ENCODE measurements around the gene DBN1. TPM values are rescaled to one million over a fixed set of nuclear protein-coding genes. Genes with fewer than 3 reads are reported as not detected.

The DBN1 gene
- total RNA-seq, 1 donor from 2014 or later, result 371 TPM

DNA sequence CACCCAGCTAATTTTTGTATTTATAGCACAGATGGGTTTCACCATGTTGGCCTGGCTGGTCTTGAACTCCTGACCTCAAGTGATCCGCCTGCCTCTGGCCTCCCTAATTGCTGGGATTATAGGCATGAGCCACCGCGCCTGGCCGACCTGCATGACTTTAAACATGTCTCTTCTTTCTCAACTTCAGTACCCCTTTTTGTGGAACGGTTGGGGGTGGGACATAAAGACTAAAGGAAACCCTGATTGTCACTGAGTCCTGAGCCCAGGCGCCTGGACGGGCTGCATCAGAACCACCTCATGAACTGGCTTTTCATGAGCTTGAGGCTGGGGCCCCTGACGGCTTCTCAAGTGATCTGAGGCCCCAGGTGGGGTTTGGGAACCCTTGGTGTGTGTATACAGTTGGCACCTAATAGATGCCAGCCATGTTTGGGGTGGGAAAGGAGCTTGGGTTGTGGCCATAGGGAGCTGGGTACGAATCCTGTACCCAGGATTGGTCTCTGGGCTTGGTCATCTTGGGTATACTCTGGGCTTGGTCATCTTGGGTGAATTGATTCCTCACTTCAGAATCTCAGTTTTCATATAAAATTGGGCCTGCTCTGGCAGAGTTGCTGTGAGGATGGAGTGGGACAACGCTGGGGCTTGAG is 44.7 kb downstream of the DBN1 start:
- Mint-ChIP-seq H3K9me3 (ENCODE audit: unreplicated experiment) (no peaks in the 10 kb centered on the region), H3K36me3 (ENCODE audit: low read depth, unreplicated experiment) (peaks cover 4% of the 10 kb centered on the region), H3K4me3 (ENCODE audit: unreplicated experiment) (no peak overlapping the region), H3K27ac (ENCODE audit: unreplicated experiment) (no peak overlapping the region), H3K27me3 (ENCODE audit: low read depth, unreplicated experiment) (peaks cover 3% of the 10 kb centered on the region), H3K4me1 (ENCODE audit: low read depth, unreplicated experiment) (peaks cover 9% of the 10 kb centered on the region)
- no peak for TF ChIP-seq EZH2 (IDR thresholded peaks at IDR 0.05; ENCODE audit: insufficient read depth, low read length)
- TF ChIP-seq, protein P1, sequence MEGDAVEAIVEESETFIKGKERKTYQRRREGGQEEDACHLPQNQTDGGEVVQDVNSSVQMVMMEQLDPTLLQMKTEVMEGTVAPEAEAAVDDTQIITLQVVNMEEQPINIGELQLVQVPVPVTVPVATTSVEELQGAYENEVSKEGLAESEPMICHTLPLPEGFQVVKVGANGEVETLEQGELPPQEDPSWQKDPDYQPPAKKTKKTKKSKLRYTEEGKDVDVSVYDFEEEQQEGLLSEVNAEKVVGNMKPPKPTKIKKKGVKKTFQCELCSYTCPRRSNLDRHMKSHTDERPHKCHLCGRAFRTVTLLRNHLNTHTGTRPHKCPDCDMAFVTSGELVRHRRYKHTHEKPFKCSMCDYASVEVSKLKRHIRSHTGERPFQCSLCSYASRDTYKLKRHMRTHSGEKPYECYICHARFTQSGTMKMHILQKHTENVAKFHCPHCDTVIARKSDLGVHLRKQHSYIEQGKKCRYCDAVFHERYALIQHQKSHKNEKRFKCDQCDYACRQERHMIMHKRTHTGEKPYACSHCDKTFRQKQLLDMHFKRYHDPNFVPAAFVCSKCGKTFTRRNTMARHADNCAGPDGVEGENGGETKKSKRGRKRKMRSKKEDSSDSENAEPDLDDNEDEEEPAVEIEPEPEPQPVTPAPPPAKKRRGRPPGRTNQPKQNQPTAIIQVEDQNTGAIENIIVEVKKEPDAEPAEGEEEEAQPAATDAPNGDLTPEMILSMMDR (IDR thresholded peaks at IDR 0.05; ENCODE audit: insufficient read depth, low read depth, low read length), result no peak
- no peak overlapping the region for H2AFZ ChIP-seq (ENCODE audit: low read depth, low read length)
- H3K4me1 ChIP-seq (ENCODE audit: insufficient read depth, low read length), result peaks cover 13% of the 10 kb centered on the region
- no peak for FAIRE-seq
- no peak overlapping the region for H3K4me3 ChIP-seq (ENCODE audit: insufficient read depth, low read depth, low read length)
- H3K27me3 ChIP-seq (ENCODE audit: insufficient read depth, low read length), result no peaks in the 10 kb centered on the region
- H4K20me1 ChIP-seq (ENCODE audit: insufficient read depth, low read length), result peaks cover 44% of the 10 kb centered on the region
- H3K36me3 ChIP-seq (ENCODE audit: insufficient read depth, low read length), result no peaks in the 10 kb centered on the region
- no peaks in the 10 kb centered on the region for H3K9me3 ChIP-seq (ENCODE audit: insufficient read depth, low read depth, low read length)
- no peak for DNase-seq (ENCODE audit: low read depth)
- H3K4me2 ChIP-seq (ENCODE audit: low read length), result peak overlapping the region; percentile 2
- H3K9ac ChIP-seq (ENCODE audit: low read length), result peak overlapping the region; percentile 18
- H3K79me2 ChIP-seq (ENCODE audit: insufficient read depth, low read length), result peaks cover 38% of the 10 kb centered on the region
- H3K27ac ChIP-seq (ENCODE audit: low read depth, low read length), result no peak overlapping the region

DNA sequence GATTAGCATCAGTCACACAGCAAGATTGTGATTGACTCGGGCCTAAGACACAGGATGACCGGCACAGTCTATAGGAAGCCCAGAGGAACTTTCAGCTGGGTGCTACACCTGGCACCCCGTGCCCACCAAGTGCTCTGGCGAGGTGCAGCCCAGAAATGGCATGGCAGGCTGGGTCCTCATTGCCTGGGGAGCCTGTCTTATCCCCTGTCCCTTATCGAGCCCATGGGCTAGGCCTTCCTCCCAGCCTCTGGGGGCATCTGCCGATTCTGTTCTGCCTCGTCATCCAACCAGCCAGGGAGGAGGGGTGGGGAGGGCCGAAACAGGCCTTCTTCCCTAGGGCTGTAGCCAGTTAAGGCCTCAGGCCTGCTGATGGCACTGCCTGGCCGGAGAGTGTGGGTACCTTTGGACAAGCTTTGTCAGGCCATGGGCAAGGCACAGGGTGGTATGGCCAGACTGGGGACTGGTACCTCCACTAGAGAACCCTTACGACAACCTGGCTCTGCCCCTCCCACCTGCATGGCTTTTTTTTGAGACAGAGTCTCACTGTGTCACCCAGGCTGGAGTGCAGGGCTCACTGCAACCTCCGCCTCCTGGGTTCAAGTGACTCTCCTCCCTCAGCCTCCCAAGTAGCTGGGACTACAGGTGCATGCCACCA is 45.4 kb downstream of the DBN1 start:
- no peaks in the 10 kb centered on the region for H3K27me3 ChIP-seq (ENCODE audit: insufficient read depth, low read length)
- H3K27ac Mint-ChIP-seq (ENCODE audit: unreplicated experiment), result no peak overlapping the region
- H3K27ac ChIP-seq (ENCODE audit: low read depth, low read length), result no peak overlapping the region
- peaks cover 38% of the 10 kb centered on the region for H3K79me2 ChIP-seq (ENCODE audit: insufficient read depth, low read length)
- H2AFZ ChIP-seq (ENCODE audit: low read depth, low read length), result no peak overlapping the region
- H3K9ac ChIP-seq (ENCODE audit: low read length), result peak overlapping the region; percentile 93
- no peaks in the 10 kb centered on the region for H3K36me3 ChIP-seq (ENCODE audit: insufficient read depth, low read length)
- peaks cover 4% of the 10 kb centered on the region for H3K36me3 Mint-ChIP-seq (ENCODE audit: low read depth, unreplicated experiment)
- peak overlapping the region; percentile 86 for H3K4me3 Mint-ChIP-seq (ENCODE audit: unreplicated experiment)
- FAIRE-seq (no peak), DNase-seq (ENCODE audit: low read depth) (no peak)
- TF ChIP-seq, protein P1 (IDR thresholded peaks at IDR 0.05; ENCODE audit: insufficient read depth, low read depth, low read length), result no peak
- TF ChIP-seq EZH2 (IDR thresholded peaks at IDR 0.05; ENCODE audit: insufficient read depth, low read length), result no peak
- no peaks in the 10 kb centered on the region for H3K9me3 ChIP-seq (ENCODE audit: insufficient read depth, low read depth, low read length)
- peak overlapping the region; percentile 76 for H3K4me3 ChIP-seq (ENCODE audit: insufficient read depth, low read depth, low read length)
- H3K27me3 Mint-ChIP-seq (ENCODE audit: low read depth, unreplicated experiment), result peaks cover 3% of the 10 kb centered on the region
- H4K20me1 ChIP-seq (ENCODE audit: insufficient read depth, low read length), result peaks cover 44% of the 10 kb centered on the region
- H3K4me1 Mint-ChIP-seq (ENCODE audit: low read depth, unreplicated experiment), result peaks cover 9% of the 10 kb centered on the region
- no peaks in the 10 kb centered on the region for H3K9me3 Mint-ChIP-seq (ENCODE audit: unreplicated experiment)
- peaks cover 13% of the 10 kb centered on the region for H3K4me1 ChIP-seq (ENCODE audit: insufficient read depth, low read length)
- H3K4me2 ChIP-seq (ENCODE audit: low read length), result peak overlapping the region; percentile 96

Measured in astrocyte (in vitro differentiated cells and primary cell).